IMR-90 (cell line): ENCODE results near the gene RAD51C. TPM values are rescaled to one million over a fixed set of nuclear protein-coding genes. Genes with fewer than 3 reads are reported as not detected.

ENCODE experiments used
- ATAC-seq: fragments of 200-7000 bp; cut with Tn5 transposase; 2 replicates; pipeline ENCODE4 v1.9.1; 2020; ENCODE audit warnings: low read depth, mild to moderate bottlenecking, moderate library complexity
- BruUV-seq: library from RNA; stranded (reverse); fragments of 400-500 nt; replicated peaks from 2 replicates; lab custom pipeline; 2021; lab: Mats Ljungman, UMichigan
- CTCF ChIA-PET: fragments of 300-600 bp; formaldehyde crosslinking; extraction: SDS; loops from one replicate; lab custom pipeline; 2021; ENCODE audit warnings: antibody characterized with exemption; lab: Yijun Ruan, JAX
- POLR2A ChIA-PET: fragments of 300-600 bp; sonication (Branson Sonifier 250); formaldehyde crosslinking; loops from one replicate; lab custom pipeline; 2022; ENCODE audit warnings: antibody characterized with exemption; ENCODE audit not compliant: unreplicated experiment; lab: Charles Lee
- DNase-seq: peaks from one replicate; pipeline ENCODE4 v3.0.0; 2013
- H2AFZ ChIP-seq: replicated peaks from 2 replicates; pipeline ENCODE3; 2013; ENCODE audit warnings: low read length, mild to moderate bottlenecking; ENCODE audit not compliant: poor library complexity
- H2AK5ac ChIP-seq: 2 replicates; pipeline ENCODE4 v1.6.1; 2013; ENCODE audit warnings: low read depth, low read length, inconsistent platforms
- H2AK9ac ChIP-seq: replicated peaks from 2 replicates; pipeline ENCODE3; 2013; ENCODE audit warnings: mild to moderate bottlenecking, low read depth, low read length, moderate library complexity; ENCODE audit not compliant: poor library complexity
- H2BK120ac ChIP-seq: 2 replicates; pipeline ENCODE4 v1.6.1; 2013; ENCODE audit warnings: low read depth, low read length, inconsistent platforms
- H2BK15ac ChIP-seq: 3 replicates; pipeline ENCODE4 v1.6.1; 2013; ENCODE audit warnings: low read depth, low read length, inconsistent platforms
- H2BK20ac ChIP-seq: 2 replicates; pipeline ENCODE4 v1.6.1; 2013; ENCODE audit warnings: low read depth, mild to moderate bottlenecking, inconsistent platforms, low read length, moderate library complexity
- H2BK5ac ChIP-seq: 2 replicates; pipeline ENCODE4 v1.6.1; 2013; ENCODE audit warnings: mild to moderate bottlenecking, low read depth, low read length, inconsistent platforms; ENCODE audit not compliant: poor library complexity, severe bottlenecking
- H3K14ac ChIP-seq: replicated peaks from 2 replicates; pipeline ENCODE4 v1.6.1; 2013; ENCODE audit warnings: low read depth, low read length, inconsistent platforms
- H3K18ac ChIP-seq: 2 replicates; pipeline ENCODE4 v1.6.1; 2013; ENCODE audit warnings: low read depth, low read length, control low read depth
- H3K23ac ChIP-seq: 2 replicates; pipeline ENCODE4 v1.6.1; 2013; ENCODE audit warnings: low read depth, low read length, inconsistent platforms
- H3K27ac ChIP-seq: 2 replicates; pipeline ENCODE4 v1.5.1; 2013; ENCODE audit warnings: mild to moderate bottlenecking, control low read depth, low read length; ENCODE audit not compliant: insufficient read depth
- H3K27me3 ChIP-seq: 2 replicates; pipeline ENCODE4 v1.6.1; 2013; ENCODE audit warnings: low read length; ENCODE audit not compliant: control insufficient read depth, insufficient read depth
- H3K36me3 ChIP-seq: 2 replicates; pipeline ENCODE4 v1.6.1; 2013; ENCODE audit warnings: low read length, mixed read lengths; ENCODE audit not compliant: control insufficient read depth, insufficient read depth
- H3K4ac ChIP-seq: 2 replicates; pipeline ENCODE4 v1.6.1; 2013; ENCODE audit warnings: low read depth, low read length, inconsistent platforms
- H3K4me1 ChIP-seq: 2 replicates; pipeline ENCODE4 v1.6.1; 2013; ENCODE audit warnings: low read length, mixed read lengths; ENCODE audit not compliant: control insufficient read depth, insufficient read depth
- H3K4me2 ChIP-seq: 2 replicates; pipeline ENCODE4 v1.6.1; 2013; ENCODE audit warnings: low read depth, mild to moderate bottlenecking, control low read depth, low read length, moderate library complexity
- H3K4me3 ChIP-seq: 2 replicates; pipeline ENCODE4 v1.5.1; 2013; ENCODE audit warnings: low read depth, mild to moderate bottlenecking, control low read depth, low read length, moderate library complexity; ENCODE audit not compliant: insufficient read depth
- H3K56ac ChIP-seq: 2 replicates; pipeline ENCODE4 v1.6.1; 2013; ENCODE audit warnings: low read length, inconsistent platforms; ENCODE audit not compliant: insufficient read depth; ENCODE audit errors: extremely low read depth
- H3K79me1 ChIP-seq, 2 experiments: 2 replicates each; pipeline ENCODE4 v1.6.1; 2013; ENCODE audit warnings: low read length in 2 of 2, inconsistent platforms in 1 of 2, low read depth in 1 of 2
- H3K9ac ChIP-seq: 2 replicates; pipeline ENCODE4 v1.6.1; 2013; ENCODE audit warnings: low read depth, low read length, control low read depth
- H3K9me1 ChIP-seq: 2 replicates; pipeline ENCODE4 v1.6.1; 2013; ENCODE audit warnings: low read length, inconsistent platforms; ENCODE audit not compliant: insufficient read depth
- H3K9me3 ChIP-seq: 2 replicates; pipeline ENCODE4 v1.6.1; 2013; ENCODE audit warnings: low read length; ENCODE audit not compliant: control insufficient read depth, insufficient read depth
- H4K20me1 ChIP-seq: 2 replicates; pipeline ENCODE4 v1.6.1; 2013; ENCODE audit warnings: low read length, inconsistent platforms; ENCODE audit not compliant: insufficient read depth
- H4K5ac ChIP-seq: 2 replicates; pipeline ENCODE4 v1.6.1; 2013; ENCODE audit warnings: mild to moderate bottlenecking, low read depth, low read length, control low read depth
- H4K8ac ChIP-seq, 2 experiments: 2 replicates each; pipeline ENCODE4 v1.6.1; 2013; ENCODE audit warnings: low read depth in 2 of 2, low read length in 2 of 2, control low read depth in 1 of 2, inconsistent platforms in 1 of 2
- H4K91ac ChIP-seq: 2 replicates; pipeline ENCODE4 v1.6.1; 2013; ENCODE audit warnings: low read depth, low read length, inconsistent platforms; ENCODE audit not compliant: insufficient read depth
- CTCF ChIP-seq: conservative IDR thresholded peaks from 2 replicates; pipeline ENCODE4 v1.5.1; 2012; ENCODE audit warnings: mild to moderate bottlenecking, low read depth, low read length, improper control_type of control experiment
- FOS ChIP-seq: fragments of 150-350 bp; IDR thresholded peaks from 2 replicates; pipeline ENCODE4 v1.6.1; 2016; ENCODE audit warnings: low read depth, low read length
- RAD21 ChIP-seq: IDR thresholded peaks from 2 replicates; pipeline ENCODE4 v1.6.1; 2012; ENCODE audit warnings: low read length, improper control_type of control experiment
- SMC3 ChIP-seq: fragments of 150-350 bp; IDR thresholded peaks from 2 replicates; pipeline ENCODE4 v1.6.1; 2016; ENCODE audit warnings: low read depth, mild to moderate bottlenecking, antibody characterized with exemption, low read length, moderate library complexity
- WGBS, 2 experiments: methylation state at CpG; one replicate each; pipeline versions ENCODE4 v1.1.5 to v1.1.7; 2013; ENCODE audit warnings: missing lambda C conversion rate in 2 of 2; ENCODE audit not compliant: insufficient read length in 1 of 2; ENCODE audit errors: extremely low coverage in 2 of 2; 5-methylcytosine and 5-hydroxymethylcytosine counted together
- dilution Hi-C: fragments of 300-500 bp; cut with HindIII; formaldehyde crosslinking; loops from one replicate; pipeline ENCODE4 v1.14.3; 2018; ENCODE audit warnings: low sequenced_read_pairs; ENCODE audit not compliant: unreplicated experiment
- in situ Hi-C: fragments of 300-500 bp; cut with MboI; formaldehyde crosslinking; loops from 3 replicates; pipeline ENCODE4 v1.14.3; 2019; ENCODE audit warnings: low sequenced_read_pairs, inconsistent platforms, mixed read lengths
- intact Hi-C: fragments of 100-400 bp; cut with micrococcal nuclease; formaldehyde crosslinking; loops from 2 replicates; pipeline ENCODE4 v1.10.0; 2022
- polyA plus RNA-seq, 3 experiments: library from polyadenylated mRNA; depleted of rRNA; stranded (reverse); fragments of >200 nt; gene quantifications; 2 replicates each; pipeline ENCODE4 v1.2.3, GENCODE V29; 2012; ENCODE audit warnings: low replicate concordance in 1 of 3
- total RNA-seq: library from RNA; depleted of rRNA; stranded (reverse); fragments of >200 nt; gene quantifications from 2 replicates; pipeline ENCODE4 v1.2.3, GENCODE V29; 2012

Gene RAD51C
- total and polyA plus RNA-seq, 2 of the 4 experiments (the other 2 are of a cell fraction): 21.1 to 28.3 TPM

GRCh38 chr17:58710948-58711552, 18.6 kb downstream of the RAD51C start:
- no peaks in the 10 kb centered on the region for H3K9me1 ChIP-seq
- H4K8ac ChIP-seq: no peak overlapping the region
- H3K56ac ChIP-seq: no peak overlapping the region
- H3K14ac ChIP-seq: no peak overlapping the region
- dilution Hi-C loops (no loop called here), intact Hi-C loops (loop anchor here (1.0 to 10.0 kb wide), 4 partner anchors 56 to 293 kb away; no protein-coding TSS in a partner anchor), in situ Hi-C loops (loop anchor here (5.0 kb wide), 1 partner anchor 296 kb away; no protein-coding TSS in a partner anchor)
- no peaks in the 10 kb centered on the region for H3K4me1 ChIP-seq
- H2BK120ac ChIP-seq: no peak overlapping the region
- TF ChIP-seq FOS: no peak
- peak; percentile 79 for TF ChIP-seq CTCF
- TF ChIP-seq RAD21: peak; percentile 75
- TF ChIP-seq SMC3: peak; percentile 85
- ATAC-seq (peak; percentile 65; the same call in 1 of the 2 replicates), DNase-seq (peak; percentile 69)
- H3K27ac ChIP-seq: no peak overlapping the region
- no peaks in the 10 kb centered on the region for H4K20me1 ChIP-seq
- H3K4ac ChIP-seq: no peak overlapping the region
- no CpG with 5 or more reads among the region's 4 CpGs for WGBS, 2 experiments
- 0 out of 2 replicates have a peak, but pooled peaks cover 2% of the 10 kb centered on the region for H3K36me3 ChIP-seq
- POLR2A ChIA-PET: no interaction called here
- H2AK5ac ChIP-seq: no peak overlapping the region
- no peak overlapping the region for H4K91ac ChIP-seq
- no peaks in the 10 kb centered on the region for H3K9me3 ChIP-seq
- no peak overlapping the region; the same call in 1 of the 2 replicates for H2BK20ac ChIP-seq
- no TSS peak for BruUV-seq
- H2AK9ac ChIP-seq: no peak overlapping the region
- H2BK15ac ChIP-seq: no peak overlapping the region
- no peak overlapping the region for H3K4me2 ChIP-seq
- no peak overlapping the region for H2AFZ ChIP-seq
- no peak overlapping the region for H3K9ac ChIP-seq
- no peak overlapping the region for H3K18ac ChIP-seq
- no peak overlapping the region for H3K4me3 ChIP-seq
- no peak overlapping the region for H4K5ac ChIP-seq
- H3K23ac ChIP-seq: no peak overlapping the region
- no peak overlapping the region for H2BK5ac ChIP-seq
- CTCF ChIA-PET: interaction anchor here (0.5 to 2.8 kb wide), 9 partner anchors 11 to 293 kb away, joined by 3 to 28 read pairs (median 4); partner anchors contain the start of gene TEX14
- no peaks in the 10 kb centered on the region for H3K79me1 ChIP-seq
- no peaks in the 10 kb centered on the region for H3K27me3 ChIP-seq
